HepG2 (cell line): ENCODE results near the gene EIF3B. TPM values are rescaled to one million over a fixed set of nuclear protein-coding genes. Genes with fewer than 3 reads are reported as not detected.

Experiments
- ATAC-seq: fragments of 200-7000 bp; cut with Tn5 transposase; 3 replicates; pipeline ENCODE4 v1.9.1; 2020; ENCODE audit warnings: mild to moderate bottlenecking, moderate library complexity
- BruUV-seq: library from RNA; stranded (reverse); fragments of 400-500 nt; replicated peaks from 2 replicates; lab custom pipeline; 2021; lab: Mats Ljungman, UMichigan
- CTCF ChIA-PET: fragments of 300-600 bp; formaldehyde crosslinking; extraction: SDS; loops from one replicate; lab custom pipeline; 2021; ENCODE audit warnings: low total read pairs, inconsistent platforms, low intra/inter-chr PET ratio; lab: Yijun Ruan, JAX
- POLR2A ChIA-PET: fragments of 350-600 bp; sonication (Branson Sonifier 250); formaldehyde crosslinking; loops from one replicate; lab custom pipeline; 2020; ENCODE audit warnings: antibody characterized with exemption, inconsistent platforms; lab: Yijun Ruan, JAX
- DNase-seq: peaks from one replicate; pipeline ENCODE4 v3.0.0-alpha.2; 2015; ENCODE audit warnings: low spot score
- FAIRE-seq: peaks from 3 replicates; lab custom pipeline; 2011; peaks lifted over from hg19 to GRCh38; lab: Jason Lieb, UNC
- H2AFZ ChIP-seq: one replicate; pipeline ENCODE4 v1.6.1; 2011; ENCODE audit warnings: low read length, inconsistent platforms
- H3K27ac ChIP-seq: fragments of 300-600 bp; 3 replicates; pipeline ENCODE4 v1.8.0; 2011; ENCODE audit warnings: mixed run types, mild to moderate bottlenecking, mixed read lengths, low read length, inconsistent platforms; ENCODE audit not compliant: insufficient read depth; ENCODE audit errors: extremely low read length
- H3K27me3 ChIP-seq, 2 experiments: fragments of 200-600 bp in 1 of 2; 2 replicates in 1 of 2; 3 replicates in 1 of 2; pipeline versions ENCODE4 v1.6.0 to v1.8.0; 2011; ENCODE audit warnings: low read length in 2 of 2, mild to moderate bottlenecking in 2 of 2, moderate library complexity in 2 of 2, inconsistent platforms in 1 of 2; ENCODE audit not compliant: insufficient read depth in 2 of 2, control insufficient read depth in 1 of 2
- H3K36me3 ChIP-seq, 2 experiments: fragments of 200-600 bp in 1 of 2; replicated peaks in 1 of 2; 2 replicates in 1 of 2; 3 replicates in 1 of 2; pipeline versions ENCODE4 v1.5.1 to v1.8.0; 2011; ENCODE audit warnings: low read length in 2 of 2, inconsistent platforms in 1 of 2; ENCODE audit not compliant: insufficient read depth in 2 of 2, control insufficient read depth in 1 of 2
- H3K4me1 ChIP-seq: 2 replicates; pipeline ENCODE4 v1.5.1; 2012; ENCODE audit warnings: low read length, inconsistent platforms; ENCODE audit not compliant: insufficient read depth
- H3K4me2 ChIP-seq: 2 replicates; pipeline ENCODE4 v1.6.0; 2011; ENCODE audit warnings: low read depth, low read length, inconsistent platforms
- H3K4me3 ChIP-seq, 3 experiments: fragments of 200-600 bp in 1 of 3; sonication (generic), shearing (Covaris generic) in 1 of 3; replicated peaks in 1 of 3; 2 replicates each; pipeline ENCODE4 v1.5.1; 2011 to 2016; ENCODE audit warnings: low read length in 3 of 3, inconsistent platforms in 2 of 3, low read depth in 2 of 3, mild to moderate bottlenecking in 2 of 3, control low read depth in 1 of 3, mixed read lengths in 1 of 3; ENCODE audit not compliant: insufficient read depth in 1 of 3
- H3K79me2 ChIP-seq: one replicate; pipeline ENCODE4 v1.6.1; 2011; ENCODE audit warnings: low read length, inconsistent platforms; ENCODE audit not compliant: insufficient read depth
- H3K9ac ChIP-seq: 2 replicates; pipeline ENCODE4 v1.6.0; 2011; ENCODE audit warnings: mild to moderate bottlenecking, low read depth, low read length, inconsistent platforms; ENCODE audit not compliant: insufficient read depth
- H3K9me3 ChIP-seq: 2 replicates; pipeline ENCODE4 v1.5.1; 2012; ENCODE audit warnings: mild to moderate bottlenecking, low read length
- H4K20me1 ChIP-seq: 2 replicates; pipeline ENCODE4 v1.6.0; 2011; ENCODE audit warnings: inconsistent platforms, mild to moderate bottlenecking, low read length, moderate library complexity; ENCODE audit not compliant: insufficient read depth
- AGO2 ChIP-seq: fragments of 200-400 bp; formaldehyde crosslinking; optimal IDR thresholded peaks from 2 replicates; pipeline ENCODE3; 2017; ENCODE audit warnings: mild to moderate bottlenecking, low read depth, low read length, moderate library complexity
- ATM ChIP-seq: fragments of 450-650 bp; IDR thresholded peaks from 2 replicates; pipeline ENCODE4 v1.7.1; 2017; ENCODE audit warnings: mild to moderate bottlenecking, borderline replicate concordance
- BRD4 ChIP-seq: sonication (generic); formaldehyde crosslinking; IDR thresholded peaks from 2 replicates; pipeline ENCODE4 v1.4.0; 2020; ENCODE audit warnings: missing genetic modification reagents
- CTCF ChIP-seq: sonication (generic); formaldehyde crosslinking; IDR thresholded peaks from 2 replicates; pipeline ENCODE4 v1.5.0; 2020; ENCODE audit warnings: mild to moderate bottlenecking, missing genetic modification reagents, moderate library complexity
- SMYD3 ChIP-seq: sonication (generic); formaldehyde crosslinking; IDR thresholded peaks from 2 replicates; pipeline ENCODE4 v1.8.1; 2023; ENCODE audit warnings: mild to moderate bottlenecking, missing genetic modification reagents
- STAG1 ChIP-seq: sonication (generic); formaldehyde crosslinking; IDR thresholded peaks from 2 replicates; pipeline ENCODE4 v1.4.0; 2020; ENCODE audit warnings: missing genetic modification reagents
- TBP ChIP-seq: sonication (generic); formaldehyde crosslinking; IDR thresholded peaks from 2 replicates; pipeline ENCODE4 v1.5.0; 2020; ENCODE audit warnings: missing genetic modification reagents
- TBX2 ChIP-seq: sonication (generic); formaldehyde crosslinking; IDR thresholded peaks from 2 replicates; pipeline ENCODE4 v1.5.0; 2020; ENCODE audit warnings: missing genetic modification reagents, mild to moderate bottlenecking, borderline replicate concordance
- U2AF1 ChIP-seq: fragments of 200-400 bp; formaldehyde crosslinking; optimal IDR thresholded peaks from 2 replicates; pipeline ENCODE3; 2017; ENCODE audit warnings: mild to moderate bottlenecking, low read depth, low read length
- ZNF10 ChIP-seq: sonication (generic); formaldehyde crosslinking; IDR thresholded peaks from 2 replicates; pipeline ENCODE4 v1.4.0; 2020; ENCODE audit warnings: mild to moderate bottlenecking, low read depth, missing genetic modification reagents, borderline replicate concordance
- ZNF280B ChIP-seq: sonication (generic); formaldehyde crosslinking; IDR thresholded peaks from 2 replicates; pipeline ENCODE4 v1.5.0; 2020; ENCODE audit warnings: missing genetic modification reagents, mild to moderate bottlenecking, borderline replicate concordance
- ZNF382 ChIP-seq: sonication (generic); formaldehyde crosslinking; IDR thresholded peaks from 2 replicates; pipeline ENCODE4 v1.5.0; 2020; ENCODE audit warnings: missing genetic modification reagents, mild to moderate bottlenecking, borderline replicate concordance
- ZNF775 ChIP-seq: sonication (generic); formaldehyde crosslinking; IDR thresholded peaks from 2 replicates; pipeline ENCODE4 v1.4.0; 2020; ENCODE audit warnings: missing genetic modification reagents, mild to moderate bottlenecking, moderate library complexity, borderline replicate concordance
- WGBS: methylation state at CpG from one replicate; pipeline ENCODE4 v1.1.6; 2017; ENCODE audit warnings: low lambda C conversion rate; 5-methylcytosine and 5-hydroxymethylcytosine counted together
- in situ Hi-C: cut with HindIII; loops from 2 replicates; pipeline ENCODE4 v1.10.0; 2017; ENCODE audit warnings: low pct_unique_long_range_greater_than_20kb; ENCODE audit not compliant: extremely low pct_ligation_motif_present
- intact Hi-C: fragments of 100-400 bp; cut with micrococcal nuclease; formaldehyde crosslinking; loops from one replicate; pipeline ENCODE4 v1.10.0; 2022; ENCODE audit not compliant: unreplicated experiment
- polyA plus RNA-seq, 8 experiments: library from polyadenylated mRNA; depleted of rRNA in 3 of 8; stranded (reverse) in 7 of 8; unstranded in 1 of 8; fragments of >200 nt; fragmentation: Illumina TruSeq in 4 of 8; extraction: Trizol in 4 of 8; gene quantifications; 2 replicates each; pipeline versions ENCODE4 v1.2.1 to v1.2.3, GENCODE V29; 2011 to 2016; ENCODE audit warnings: low read depth in 4 of 8, missing spikeins in 1 of 8, mixed read lengths in 1 of 8; ENCODE audit not compliant: insufficient read depth in 1 of 8
- total RNA-seq, 5 experiments: library from RNA; depleted of rRNA; stranded (reverse); fragments of >200 nt; fragmentation: Illumina TruSeq; extraction: Trizol; gene quantifications; 2 replicates each; pipeline ENCODE4 v1.2.3, GENCODE V29; 2016; ENCODE audit warnings: low read depth in 1 of 5

The EIF3B gene
- total and polyA plus RNA-seq, 2 of the 13 experiments (the other 11 are each of a cell fraction or from before 2014, with no cell fraction given): 92.2 to 241 TPM

GRCh38 chr7:2384354-2385243 is 30.0 kb downstream of the EIF3B start:
- Histone ChIP-seq H3K4me2 (no peak overlapping the region), H3K27me3 (no peaks in the 10 kb centered on the region), H3K27ac (no peak overlapping the region), H4K20me1 (no peaks in the 10 kb centered on the region), H2AFZ (no peak overlapping the region), H3K36me3 (peaks cover 9 to 31% of the 10 kb centered on the region in 2 experiments), H3K4me1 (0 out of 2 replicates have a peak, but pooled peaks cover 8% of the 10 kb centered on the region), H3K79me2 (no peaks in the 10 kb centered on the region), H3K4me3 (no peak overlapping the region), H3K9ac (no peak overlapping the region), H3K9me3 (no peaks in the 10 kb centered on the region)
- intact Hi-C loops: loop anchor here (1.0 kb wide), 1 partner anchor 47 kb away; no protein-coding TSS in a partner anchor
- FAIRE-seq (no peak), ATAC-seq (peak; percentile 28), DNase-seq (no peak)
- in situ Hi-C loops: loop anchor here (10.0 kb wide), 1 partner anchor 50 kb away; no protein-coding TSS in a partner anchor
- no TSS peak for BruUV-seq
- WGBS: 93% methylated on average over 15 of the region's 19 CpGs
- ChIA-PET CTCF (no interaction called here), POLR2A (no interaction called here)
- TF ChIP-seq ATM (no peak), CTCF (CRISPR knock-in tag) (peak; percentile 53), ZNF280B (CRISPR knock-in tag) (no peak), SMYD3 (CRISPR knock-in tag) (no peak), ZNF10 (no peak), TBP (no peak), ZNF775 (CRISPR knock-in tag) (no peak), ZNF382 (CRISPR knock-in tag) (no peak), BRD4 (no peak), U2AF1 (no peak), STAG1 (CRISPR knock-in tag) (peak; percentile 60), TBX2 (no peak), AGO2 (peak; percentile 15)
